ES-I3 (cell line): ENCODE results near the gene TXNL4A.

Experiments used
- H3K36me3 ChIP-seq: 2 replicates; pipeline ENCODE4 v1.6.1; 2013; ENCODE audit warnings: mild to moderate bottlenecking, low read length, control low read depth, moderate library complexity; ENCODE audit not compliant: insufficient read depth
- H3K4me1 ChIP-seq: 2 replicates; pipeline ENCODE4 v1.6.1; 2013; ENCODE audit warnings: mild to moderate bottlenecking, control low read depth, low read length; ENCODE audit not compliant: insufficient read depth
- H3K9ac ChIP-seq: 2 replicates; pipeline ENCODE4 v1.6.1; 2013; ENCODE audit warnings: low read depth, mild to moderate bottlenecking, low read length, moderate library complexity
- H3K9me3 ChIP-seq: 2 replicates; pipeline ENCODE4 v1.6.1; 2013; ENCODE audit warnings: mild to moderate bottlenecking, low read length, moderate library complexity; ENCODE audit not compliant: control insufficient read depth, insufficient read depth

The TXNL4A gene

GRCh38 chr18:79982736-79983135 lies 5.6 kb downstream of the TXNL4A start:
- peaks cover 10% of the 10 kb centered on the region for H3K36me3 ChIP-seq
- no peaks in the 10 kb centered on the region for H3K4me1 ChIP-seq
- no peak overlapping the region for H3K9ac ChIP-seq
- no peaks in the 10 kb centered on the region for H3K9me3 ChIP-seq

DNA sequence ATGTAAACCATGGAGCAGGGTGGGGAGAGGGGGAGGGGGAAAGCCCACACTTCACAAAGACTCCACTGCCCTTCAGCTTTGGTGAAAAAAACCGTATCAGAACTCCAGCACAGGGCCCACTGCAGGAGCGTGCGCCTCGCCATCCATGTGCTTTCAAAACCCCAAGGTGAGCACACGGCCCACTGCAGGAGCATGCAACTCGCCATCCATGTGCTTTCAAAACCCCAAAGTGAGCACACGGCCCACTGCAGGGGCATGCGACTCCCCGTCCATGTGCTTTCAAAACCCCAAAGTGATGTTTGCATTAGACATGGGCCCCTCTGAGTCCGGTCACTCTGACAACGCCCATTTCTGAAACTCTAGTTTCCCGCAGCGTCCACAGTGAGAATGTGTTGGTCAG lies 7.8 kb downstream of the TXNL4A start:
- H3K36me3 ChIP-seq, result peaks cover 10% of the 10 kb centered on the region
- no peak overlapping the region for H3K9ac ChIP-seq
- H3K4me1 ChIP-seq, result no peaks in the 10 kb centered on the region
- no peaks in the 10 kb centered on the region for H3K9me3 ChIP-seq

- Histone ChIP-seq H3K4me1 (no peaks in the 10 kb centered on the region), H3K9me3 (no peaks in the 10 kb centered on the region), H3K36me3 (peaks cover 6% of the 10 kb centered on the region), H3K9ac (no peak overlapping the region)
Measured at GRCh38 chr18:79979843-79980242, 8.5 kb downstream of the TXNL4A start.

DNA sequence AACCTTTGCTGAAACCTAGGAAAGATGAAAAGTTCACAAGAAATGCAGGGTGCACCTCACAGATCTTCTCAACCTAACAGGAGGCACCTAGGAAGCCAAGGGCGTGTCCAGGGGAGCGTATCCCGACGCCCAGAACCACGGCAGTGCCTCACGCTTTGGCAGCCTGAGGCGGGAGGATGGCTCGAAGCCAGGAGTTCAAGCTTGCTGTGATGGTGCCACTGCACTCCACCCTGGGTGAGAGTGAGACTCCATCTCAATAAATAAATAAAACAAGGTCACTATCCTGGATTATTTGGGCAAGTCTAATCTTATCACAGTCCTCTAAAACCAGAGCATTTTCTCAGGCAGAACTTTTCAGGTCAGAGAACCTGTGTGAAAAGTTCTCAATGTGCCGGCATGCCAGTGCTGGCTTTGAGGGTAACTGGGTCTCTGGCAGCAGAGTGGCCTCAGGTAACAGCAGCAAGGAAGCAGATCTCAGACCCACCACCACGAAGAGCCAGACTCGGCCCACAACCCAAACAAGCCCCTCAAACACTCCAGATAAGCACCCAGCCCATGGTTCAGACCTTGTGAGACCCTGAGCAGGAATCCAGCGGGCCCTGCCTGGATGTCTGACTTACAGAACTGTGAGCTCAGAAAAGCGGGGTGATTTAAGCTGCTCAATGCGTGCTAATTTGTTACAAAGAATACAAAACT lies 12.2 kb downstream of the TXNL4A start:
- H3K9ac ChIP-seq, result no peak overlapping the region
- H3K36me3 ChIP-seq, result peaks cover 8% of the 10 kb centered on the region; the same call in 1 of the 2 replicates
- no peaks in the 10 kb centered on the region for H3K9me3 ChIP-seq
- H3K4me1 ChIP-seq, result no peaks in the 10 kb centered on the region

DNA sequence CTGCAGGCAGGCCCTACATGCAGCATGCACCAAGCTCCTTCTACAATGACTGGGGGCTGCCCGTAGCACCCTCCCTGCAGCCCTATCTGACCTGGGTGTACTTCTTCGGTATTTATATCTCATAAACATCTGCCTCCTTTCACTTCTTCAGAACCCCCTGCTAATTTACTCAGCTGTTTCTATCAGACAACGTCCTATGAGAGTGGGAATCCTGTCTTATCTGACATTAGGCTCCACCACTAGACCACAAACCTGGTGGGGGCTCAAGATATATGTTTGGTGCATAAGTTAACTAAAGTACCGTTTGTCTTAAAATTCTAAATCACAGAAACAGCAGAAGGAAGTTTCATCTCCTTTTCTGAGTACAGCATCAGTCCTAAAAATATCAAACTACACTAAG lies 13.3 kb downstream of the TXNL4A start:
- Histone ChIP-seq H3K4me1 (no peaks in the 10 kb centered on the region), H3K9me3 (no peaks in the 10 kb centered on the region), H3K9ac (no peak overlapping the region), H3K36me3 (peaks cover 11% of the 10 kb centered on the region)

- no peaks in the 10 kb centered on the region for H3K4me1 ChIP-seq
- peaks cover 11% of the 10 kb centered on the region for H3K36me3 ChIP-seq
- H3K9ac ChIP-seq, result no peak overlapping the region
- H3K9me3 ChIP-seq, result no peaks in the 10 kb centered on the region
Measured at GRCh38 chr18:79974025-79974654, 14.2 kb downstream of the TXNL4A start.

- Histone ChIP-seq H3K36me3 (peaks cover 11% of the 10 kb centered on the region), H3K9me3 (no peaks in the 10 kb centered on the region), H3K9ac (no peak overlapping the region), H3K4me1 (no peaks in the 10 kb centered on the region)
Measured at GRCh38 chr18:79973517-79973916, 14.8 kb downstream of the TXNL4A start.

DNA sequence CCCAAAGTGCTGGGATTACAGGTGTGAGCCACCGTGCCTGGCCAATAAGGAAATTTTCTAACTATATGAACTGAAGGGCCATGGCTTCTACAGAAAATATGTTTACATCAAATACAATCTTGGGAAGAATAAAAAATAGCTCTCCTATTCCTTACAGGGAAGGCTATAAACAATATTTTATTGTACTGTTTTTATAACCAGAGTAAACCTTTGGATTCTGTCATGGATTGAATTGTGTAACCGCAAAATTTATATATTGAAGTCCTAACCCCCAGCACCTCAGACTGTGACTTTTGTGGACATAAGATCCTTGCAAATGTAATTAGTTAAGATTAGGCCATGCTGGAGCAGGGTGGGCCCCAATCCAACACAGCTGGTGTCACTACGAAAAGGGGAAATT lies 15.6 kb downstream of the TXNL4A start:
- H3K9me3 ChIP-seq, result no peaks in the 10 kb centered on the region
- H3K36me3 ChIP-seq, result peaks cover 8% of the 10 kb centered on the region; the same call in 1 of the 2 replicates
- no peak overlapping the region for H3K9ac ChIP-seq
- H3K4me1 ChIP-seq, result no peaks in the 10 kb centered on the region

- Histone ChIP-seq H3K9me3 (no peaks in the 10 kb centered on the region), H3K36me3 (peaks cover 8% of the 10 kb centered on the region; the same call in 1 of the 2 replicates), H3K4me1 (no peaks in the 10 kb centered on the region), H3K9ac (no peak overlapping the region)
Measured at GRCh38 chr18:79971986-79972385, 16.4 kb downstream of the TXNL4A start.

- no peak overlapping the region for H3K9ac ChIP-seq
- H3K36me3 ChIP-seq, result peaks cover 8% of the 10 kb centered on the region; the same call in 1 of the 2 replicates
- no peaks in the 10 kb centered on the region for H3K4me1 ChIP-seq
Measured at GRCh38 chr18:79971211-79971952, 17.0 kb downstream of the TXNL4A start.

DNA sequence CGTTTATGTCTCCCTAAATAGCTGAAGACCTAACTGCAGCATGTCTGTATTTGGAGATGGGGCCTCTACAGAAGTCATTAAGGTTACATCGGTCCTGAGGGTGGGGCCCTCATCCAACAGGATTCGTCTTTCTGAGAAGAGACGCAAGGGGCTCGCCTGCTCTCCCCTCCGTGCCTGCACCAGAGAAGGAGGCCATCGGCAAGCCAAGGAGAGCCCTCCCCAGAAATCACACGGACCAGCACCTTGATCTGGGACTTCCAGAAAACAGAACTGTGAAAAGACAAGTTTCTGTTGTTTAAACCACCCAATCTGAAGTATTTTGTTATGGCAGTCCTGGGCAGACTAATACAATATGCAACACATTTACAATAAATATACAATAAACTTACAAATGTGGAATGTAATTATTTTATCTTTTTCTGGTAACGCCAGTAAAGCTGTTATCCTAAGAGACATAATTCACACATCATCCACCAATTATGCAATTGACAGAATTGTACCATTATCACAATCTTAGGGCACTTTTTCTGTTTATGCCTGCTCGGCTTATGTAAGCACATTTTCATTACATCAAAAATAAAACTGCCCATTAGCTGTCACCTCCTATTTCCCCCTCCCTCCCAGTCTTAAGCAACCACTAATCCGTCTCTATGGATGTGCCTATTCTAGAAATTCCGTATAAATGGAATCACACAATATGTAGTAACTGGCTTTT lies 17.8 kb downstream of the TXNL4A start:
- Histone ChIP-seq H3K9me3 (no peaks in the 10 kb centered on the region), H3K36me3 (peaks cover 8% of the 10 kb centered on the region; the same call in 1 of the 2 replicates), H3K4me1 (no peaks in the 10 kb centered on the region), H3K9ac (no peak overlapping the region)

More at GRCh38 chr18:79971211-79971952, 17.0 kb downstream of the TXNL4A start:
- H3K9me3 ChIP-seq, result no peaks in the 10 kb centered on the region

DNA sequence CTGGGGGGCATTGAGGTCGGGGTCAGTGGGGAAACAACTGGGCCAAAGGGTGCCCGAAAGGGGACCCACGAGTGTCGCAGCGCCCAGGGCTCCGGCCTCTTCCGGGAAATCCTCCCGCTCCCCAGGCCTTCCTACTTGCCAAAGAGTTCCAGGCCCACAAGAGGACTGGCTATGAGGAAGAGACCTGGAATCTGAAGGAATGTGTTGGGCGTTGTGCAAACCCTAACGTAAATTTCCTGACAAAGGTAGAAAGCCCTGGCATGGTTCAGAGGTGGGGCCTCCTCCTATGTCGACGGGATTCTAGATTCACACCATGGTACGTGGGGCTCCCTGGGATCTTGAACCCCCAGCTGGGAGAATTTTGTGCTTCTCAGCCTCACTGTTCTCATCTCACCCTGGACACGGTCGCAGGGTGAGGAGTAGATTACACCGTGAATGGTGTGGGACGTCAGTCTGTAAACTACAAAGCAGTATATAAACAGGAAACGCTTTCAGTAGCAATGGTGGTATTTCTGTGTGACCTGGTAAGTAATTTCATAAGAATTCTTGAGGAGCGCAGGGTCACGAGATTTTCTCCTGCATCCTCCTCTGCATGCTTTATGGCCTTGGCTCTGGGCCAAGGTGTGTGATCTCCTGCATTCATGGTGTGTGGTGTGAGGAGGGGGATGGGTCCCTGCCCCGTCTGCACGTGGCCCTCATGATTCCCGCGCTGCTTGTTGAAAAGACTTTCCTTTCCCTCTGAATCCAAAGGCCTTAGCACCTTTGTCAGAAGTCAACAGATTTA lies 23.1 kb downstream of the TXNL4A start:
- peaks cover 13% of the 10 kb centered on the region for H3K4me1 ChIP-seq
- H3K36me3 ChIP-seq, result no peaks in the 10 kb centered on the region
- H3K9me3 ChIP-seq, result no peaks in the 10 kb centered on the region
- peak overlapping the region; percentile 44; the same call in 1 of the 2 replicates for H3K9ac ChIP-seq

DNA sequence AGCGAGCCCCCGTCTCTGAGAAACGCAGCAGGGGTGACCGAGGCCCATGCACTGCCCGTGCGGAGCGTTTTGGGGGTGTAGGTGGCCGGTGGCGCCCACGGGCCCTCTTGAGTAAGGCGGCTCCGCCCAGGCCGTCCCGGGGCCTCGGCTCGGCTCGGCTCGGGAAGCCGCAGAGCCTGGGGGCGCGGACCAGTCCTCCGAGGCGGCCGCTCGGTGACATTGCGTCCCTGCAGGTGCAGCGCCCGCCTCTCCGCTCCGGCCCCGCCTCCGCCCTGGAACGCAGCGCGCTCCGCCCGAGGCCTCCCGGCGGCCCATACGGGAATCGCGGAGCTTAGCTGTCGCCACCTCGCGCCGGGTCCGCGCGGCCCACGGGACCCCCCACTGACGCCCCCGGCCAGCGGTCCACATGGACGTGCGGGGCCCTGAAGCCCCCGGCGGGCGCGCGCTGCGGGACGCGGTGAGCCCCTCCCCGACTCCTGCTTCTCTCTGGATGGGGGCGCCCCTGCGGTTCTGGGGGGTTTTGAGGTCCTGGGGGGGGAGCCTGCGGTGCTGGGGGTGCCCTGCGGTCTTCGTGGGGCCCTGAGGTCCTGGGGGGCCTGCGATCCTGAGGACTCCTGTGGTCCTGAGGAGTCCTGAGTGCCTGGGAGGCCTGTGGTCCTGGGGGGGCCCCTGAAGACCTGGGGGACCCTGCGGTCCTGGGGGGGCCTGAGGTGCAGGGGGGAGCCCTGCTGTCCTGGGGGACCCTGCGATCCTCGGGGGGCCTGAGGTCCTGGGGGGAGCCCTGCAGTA lies 23.8 kb downstream of the TXNL4A start, which contains the start of gene HSBP1L1:
HSBP1L1 (plus strand) TSS at position 314 of the 789 bp plus-strand sequence; CDS start at position 407, 93 bp downstream.
- Histone ChIP-seq H3K36me3 (no peaks in the 10 kb centered on the region), H3K9ac (peak within 1 kb of the TSS; percentile 44), H3K9me3 (no peaks in the 10 kb centered on the region), H3K4me1 (peaks cover 18% of the 10 kb centered on the region)
